ENCODE measurements around the gene RNF144A. TPM values are rescaled to one million over a fixed set of nuclear protein-coding genes. Genes with fewer than 3 reads are reported as not detected.

The RNF144A gene
- total RNA-seq, 1 experiment from 2014 or later: 13.6 TPM

DNA sequence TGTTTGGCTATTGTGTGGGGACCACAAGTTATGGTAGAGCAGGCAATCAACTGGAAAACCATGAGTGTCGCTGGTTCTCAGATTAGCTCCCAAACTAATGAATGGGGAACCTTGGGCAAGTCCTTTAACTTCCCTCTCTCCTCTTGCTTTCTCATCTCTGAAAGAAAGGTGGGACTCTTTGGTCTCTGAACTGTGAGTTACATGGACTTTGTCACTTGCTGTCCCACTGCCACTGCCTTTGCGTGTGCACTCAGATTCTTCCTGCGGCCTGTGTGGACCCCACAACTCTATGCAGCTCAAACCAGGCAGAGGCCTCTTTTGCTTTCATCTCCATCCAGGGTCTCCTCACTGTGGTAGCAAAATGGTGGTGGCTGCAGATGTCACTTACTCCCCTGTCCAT lies 86.7 kb downstream of the RNF144A start:
- POLR2A ChIA-PET: no interaction called here
- no peak overlapping the region for H3K4me3 Mint-ChIP-seq
- CTCF ChIA-PET: interaction anchor here (1.0 to 2.0 kb wide), 3 partner anchors 10 to 107 kb away, joined by 3 to 7 read pairs (median 5); no protein-coding TSS in a partner anchor
- DNase-seq (ENCODE audit: low spot score) (no peak), ATAC-seq (no peak)
- no peaks in the 10 kb centered on the region; the same call in 1 of the 2 replicates for H3K27me3 Mint-ChIP-seq (ENCODE audit: low read depth)
- H3K4me1 Mint-ChIP-seq: 0 out of 2 replicates have a peak, but pooled peaks cover 2% of the 10 kb centered on the region
- H3K9me3 Mint-ChIP-seq: no peaks in the 10 kb centered on the region
- no peak overlapping the region for H3K27ac Mint-ChIP-seq
- no peak for TF ChIP-seq ELF4 (CRISPR knock-in tag; IDR thresholded peaks at IDR 0.05; ENCODE audit: low read depth)
- no peak for TF ChIP-seq FOXP1 (CRISPR knock-in tag; IDR thresholded peaks at IDR 0.05; ENCODE audit: borderline replicate concordance)
- TF ChIP-seq CBFB (CRISPR knock-in tag; IDR thresholded peaks at IDR 0.05; ENCODE audit: low read depth): no peak
- TF ChIP-seq, protein P1, sequence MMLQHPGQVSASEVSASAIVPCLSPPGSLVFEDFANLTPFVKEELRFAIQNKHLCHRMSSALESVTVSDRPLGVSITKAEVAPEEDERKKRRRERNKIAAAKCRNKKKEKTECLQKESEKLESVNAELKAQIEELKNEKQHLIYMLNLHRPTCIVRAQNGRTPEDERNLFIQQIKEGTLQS (CRISPR knock-in tag; conservative IDR thresholded peaks at IDR 0.05): no peak
- TF ChIP-seq TEAD1 (CRISPR knock-in tag; IDR thresholded peaks at IDR 0.05): no peak
- TF ChIP-seq, protein P2, sequence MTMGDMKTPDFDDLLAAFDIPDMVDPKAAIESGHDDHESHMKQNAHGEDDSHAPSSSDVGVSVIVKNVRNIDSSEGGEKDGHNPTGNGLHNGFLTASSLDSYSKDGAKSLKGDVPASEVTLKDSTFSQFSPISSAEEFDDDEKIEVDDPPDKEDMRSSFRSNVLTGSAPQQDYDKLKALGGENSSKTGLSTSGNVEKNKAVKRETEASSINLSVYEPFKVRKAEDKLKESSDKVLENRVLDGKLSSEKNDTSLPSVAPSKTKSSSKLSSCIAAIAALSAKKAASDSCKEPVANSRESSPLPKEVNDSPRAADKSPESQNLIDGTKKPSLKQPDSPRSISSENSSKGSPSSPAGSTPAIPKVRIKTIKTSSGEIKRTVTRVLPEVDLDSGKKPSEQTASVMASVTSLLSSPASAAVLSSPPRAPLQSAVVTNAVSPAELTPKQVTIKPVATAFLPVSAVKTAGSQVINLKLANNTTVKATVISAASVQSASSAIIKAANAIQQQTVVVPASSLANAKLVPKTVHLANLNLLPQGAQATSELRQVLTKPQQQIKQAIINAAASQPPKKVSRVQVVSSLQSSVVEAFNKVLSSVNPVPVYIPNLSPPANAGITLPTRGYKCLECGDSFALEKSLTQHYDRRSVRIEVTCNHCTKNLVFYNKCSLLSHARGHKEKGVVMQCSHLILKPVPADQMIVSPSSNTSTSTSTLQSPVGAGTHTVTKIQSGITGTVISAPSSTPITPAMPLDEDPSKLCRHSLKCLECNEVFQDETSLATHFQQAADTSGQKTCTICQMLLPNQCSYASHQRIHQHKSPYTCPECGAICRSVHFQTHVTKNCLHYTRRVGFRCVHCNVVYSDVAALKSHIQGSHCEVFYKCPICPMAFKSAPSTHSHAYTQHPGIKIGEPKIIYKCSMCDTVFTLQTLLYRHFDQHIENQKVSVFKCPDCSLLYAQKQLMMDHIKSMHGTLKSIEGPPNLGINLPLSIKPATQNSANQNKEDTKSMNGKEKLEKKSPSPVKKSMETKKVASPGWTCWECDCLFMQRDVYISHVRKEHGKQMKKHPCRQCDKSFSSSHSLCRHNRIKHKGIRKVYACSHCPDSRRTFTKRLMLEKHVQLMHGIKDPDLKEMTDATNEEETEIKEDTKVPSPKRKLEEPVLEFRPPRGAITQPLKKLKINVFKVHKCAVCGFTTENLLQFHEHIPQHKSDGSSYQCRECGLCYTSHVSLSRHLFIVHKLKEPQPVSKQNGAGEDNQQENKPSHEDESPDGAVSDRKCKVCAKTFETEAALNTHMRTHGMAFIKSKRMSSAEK (CRISPR knock-in tag; IDR thresholded peaks at IDR 0.05; ENCODE audit: borderline replicate concordance): no peak
- TF ChIP-seq, protein P3, sequence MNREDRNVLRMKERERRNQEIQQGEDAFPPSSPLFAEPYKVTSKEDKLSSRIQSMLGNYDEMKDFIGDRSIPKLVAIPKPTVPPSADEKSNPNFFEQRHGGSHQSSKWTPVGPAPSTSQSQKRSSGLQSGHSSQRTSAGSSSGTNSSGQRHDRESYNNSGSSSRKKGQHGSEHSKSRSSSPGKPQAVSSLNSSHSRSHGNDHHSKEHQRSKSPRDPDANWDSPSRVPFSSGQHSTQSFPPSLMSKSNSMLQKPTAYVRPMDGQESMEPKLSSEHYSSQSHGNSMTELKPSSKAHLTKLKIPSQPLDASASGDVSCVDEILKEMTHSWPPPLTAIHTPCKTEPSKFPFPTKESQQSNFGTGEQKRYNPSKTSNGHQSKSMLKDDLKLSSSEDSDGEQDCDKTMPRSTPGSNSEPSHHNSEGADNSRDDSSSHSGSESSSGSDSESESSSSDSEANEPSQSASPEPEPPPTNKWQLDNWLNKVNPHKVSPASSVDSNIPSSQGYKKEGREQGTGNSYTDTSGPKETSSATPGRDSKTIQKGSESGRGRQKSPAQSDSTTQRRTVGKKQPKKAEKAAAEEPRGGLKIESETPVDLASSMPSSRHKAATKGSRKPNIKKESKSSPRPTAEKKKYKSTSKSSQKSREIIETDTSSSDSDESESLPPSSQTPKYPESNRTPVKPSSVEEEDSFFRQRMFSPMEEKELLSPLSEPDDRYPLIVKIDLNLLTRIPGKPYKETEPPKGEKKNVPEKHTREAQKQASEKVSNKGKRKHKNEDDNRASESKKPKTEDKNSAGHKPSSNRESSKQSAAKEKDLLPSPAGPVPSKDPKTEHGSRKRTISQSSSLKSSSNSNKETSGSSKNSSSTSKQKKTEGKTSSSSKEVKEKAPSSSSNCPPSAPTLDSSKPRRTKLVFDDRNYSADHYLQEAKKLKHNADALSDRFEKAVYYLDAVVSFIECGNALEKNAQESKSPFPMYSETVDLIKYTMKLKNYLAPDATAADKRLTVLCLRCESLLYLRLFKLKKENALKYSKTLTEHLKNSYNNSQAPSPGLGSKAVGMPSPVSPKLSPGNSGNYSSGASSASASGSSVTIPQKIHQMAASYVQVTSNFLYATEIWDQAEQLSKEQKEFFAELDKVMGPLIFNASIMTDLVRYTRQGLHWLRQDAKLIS (CRISPR knock-in tag; IDR thresholded peaks at IDR 0.05; ENCODE audit: borderline replicate concordance): no peak
- H3K36me3 Mint-ChIP-seq: no peaks in the 10 kb centered on the region

DNA sequence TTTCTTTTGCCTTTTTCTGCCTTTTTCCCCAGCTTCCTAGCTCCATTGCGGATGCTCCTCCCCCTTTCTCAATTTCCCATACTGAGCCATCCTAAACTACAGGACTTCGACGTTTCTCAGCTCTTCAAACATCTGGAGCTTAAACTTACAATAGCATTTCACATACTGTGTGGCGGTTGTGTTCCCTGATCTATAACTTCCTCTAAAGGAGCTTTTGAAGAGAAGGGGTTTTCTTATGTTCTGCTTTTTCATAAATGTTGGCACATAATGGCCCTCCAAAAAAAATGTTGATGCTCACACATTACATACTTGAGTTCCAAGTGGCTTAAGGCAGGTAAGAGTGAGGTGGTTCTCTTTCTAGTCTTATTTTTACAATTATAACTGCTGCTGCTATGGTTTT lies 87.4 kb downstream of the RNF144A start:
- CTCF ChIA-PET: interaction anchor here (2.0 kb wide), 1 partner anchor 9 kb away, joined by 7 read pairs; no protein-coding TSS in a partner anchor
- no peak overlapping the region for H3K27ac Mint-ChIP-seq
- no peak for ATAC-seq
- DNase-seq (ENCODE audit: low spot score): no peak
- no peaks in the 10 kb centered on the region for H3K9me3 Mint-ChIP-seq
- POLR2A ChIA-PET: interaction anchor here (1.4 kb wide), 1 partner anchor 10 kb away, joined by 4 read pairs; no protein-coding TSS in a partner anchor
- H3K36me3 Mint-ChIP-seq: no peaks in the 10 kb centered on the region
- H3K4me1 Mint-ChIP-seq: no peaks in the 10 kb centered on the region
- no peak overlapping the region for H3K4me3 Mint-ChIP-seq
- H3K27me3 Mint-ChIP-seq (ENCODE audit: low read depth): no peaks in the 10 kb centered on the region; the same call in 1 of the 2 replicates
- TF ChIP-seq ELF4 (CRISPR knock-in tag; IDR thresholded peaks at IDR 0.05; ENCODE audit: low read depth) (no peak), ZNF232 (CRISPR knock-in tag; IDR thresholded peaks at IDR 0.05) (no peak), MYBL2 (CRISPR knock-in tag; IDR thresholded peaks at IDR 0.05) (no peak), KAT7 (CRISPR knock-in tag; IDR thresholded peaks at IDR 0.05; ENCODE audit: borderline replicate concordance) (no peak), FOXJ3 (CRISPR knock-in tag; IDR thresholded peaks at IDR 0.05; ENCODE audit: borderline replicate concordance) (no peak), TEAD4 (CRISPR knock-in tag; IDR thresholded peaks at IDR 0.05) (no peak), ZNF671 (CRISPR knock-in tag; IDR thresholded peaks at IDR 0.05) (no peak), ZNF263 (CRISPR knock-in tag; IDR thresholded peaks at IDR 0.05; ENCODE audit: low read depth) (no peak), NR2C2 (CRISPR knock-in tag; IDR thresholded peaks at IDR 0.05) (no peak), ZBTB21 (CRISPR knock-in tag; IDR thresholded peaks at IDR 0.05; ENCODE audit: borderline replicate concordance) (no peak), GRHL2 (CRISPR knock-in tag; IDR thresholded peaks at IDR 0.05; ENCODE audit: insufficient replicate concordance, severe bottlenecking) (no peak)
- TF ChIP-seq, protein P4, sequence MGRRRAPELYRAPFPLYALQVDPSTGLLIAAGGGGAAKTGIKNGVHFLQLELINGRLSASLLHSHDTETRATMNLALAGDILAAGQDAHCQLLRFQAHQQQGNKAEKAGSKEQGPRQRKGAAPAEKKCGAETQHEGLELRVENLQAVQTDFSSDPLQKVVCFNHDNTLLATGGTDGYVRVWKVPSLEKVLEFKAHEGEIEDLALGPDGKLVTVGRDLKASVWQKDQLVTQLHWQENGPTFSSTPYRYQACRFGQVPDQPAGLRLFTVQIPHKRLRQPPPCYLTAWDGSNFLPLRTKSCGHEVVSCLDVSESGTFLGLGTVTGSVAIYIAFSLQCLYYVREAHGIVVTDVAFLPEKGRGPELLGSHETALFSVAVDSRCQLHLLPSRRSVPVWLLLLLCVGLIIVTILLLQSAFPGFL (CRISPR knock-in tag; IDR thresholded peaks at IDR 0.05; ENCODE audit: borderline replicate concordance): no peak
- TF ChIP-seq, protein P3 (CRISPR knock-in tag; IDR thresholded peaks at IDR 0.05; ENCODE audit: borderline replicate concordance): no peak
- TF ChIP-seq, protein P5, sequence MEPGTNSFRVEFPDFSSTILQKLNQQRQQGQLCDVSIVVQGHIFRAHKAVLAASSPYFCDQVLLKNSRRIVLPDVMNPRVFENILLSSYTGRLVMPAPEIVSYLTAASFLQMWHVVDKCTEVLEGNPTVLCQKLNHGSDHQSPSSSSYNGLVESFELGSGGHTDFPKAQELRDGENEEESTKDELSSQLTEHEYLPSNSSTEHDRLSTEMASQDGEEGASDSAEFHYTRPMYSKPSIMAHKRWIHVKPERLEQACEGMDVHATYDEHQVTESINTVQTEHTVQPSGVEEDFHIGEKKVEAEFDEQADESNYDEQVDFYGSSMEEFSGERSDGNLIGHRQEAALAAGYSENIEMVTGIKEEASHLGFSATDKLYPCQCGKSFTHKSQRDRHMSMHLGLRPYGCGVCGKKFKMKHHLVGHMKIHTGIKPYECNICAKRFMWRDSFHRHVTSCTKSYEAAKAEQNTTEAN (CRISPR knock-in tag; IDR thresholded peaks at IDR 0.05): no peak
